Psoas muscle (tissue), 8 donors: ENCODE measurements around the gene SLC16A7. TPM values are rescaled to one million over a fixed set of nuclear protein-coding genes. Genes with fewer than 3 reads are reported as not detected.
A peak's percentile ranks its signal among the peaks of the same experiment; 100 is the strongest.

Experiments used
- ATAC-seq, 4 donors: fragments of 200-7000 bp; cut with Tn5 transposase; one replicate each; pipeline ENCODE4 v1.9.1; 2020; ENCODE audit warnings: moderate library complexity in 3 of 4, mild to moderate bottlenecking in 2 of 4
- DNase-seq, 2 donors: peaks; one replicate each; pipeline ENCODE4 v3.0.0-alpha.2; 2020
- H3K27ac ChIP-seq: fragments of 200-600 bp; one replicate; pipeline ENCODE4 v1.8.0; 2022
- H3K27me3 ChIP-seq, 3 donors: fragments of 200-600 bp in 1 of 3; one replicate each; pipeline versions ENCODE4 v1.6.1 to v1.8.0; 2013 to 2022; ENCODE audit warnings: low read length in 2 of 3, mild to moderate bottlenecking in 2 of 3, moderate library complexity in 1 of 3; ENCODE audit not compliant: insufficient read depth in 3 of 3
- H3K36me3 ChIP-seq, 2 donors: fragments of 200-600 bp in 1 of 2; one replicate each; pipeline versions ENCODE4 v1.6.1 to v1.8.0; 2013 to 2022; ENCODE audit warnings: low read depth in 1 of 2, mild to moderate bottlenecking in 1 of 2, moderate library complexity in 1 of 2; ENCODE audit not compliant: insufficient read depth in 1 of 2
- H3K4me1 ChIP-seq: fragments of 200-600 bp; one replicate; pipeline ENCODE4 v1.8.0; 2022
- H3K4me3 ChIP-seq: fragments of 200-600 bp; one replicate; pipeline ENCODE4 v1.8.0; 2022; ENCODE audit warnings: mild to moderate bottlenecking
- H3K9me3 ChIP-seq: fragments of 200-600 bp; one replicate; pipeline ENCODE4 v1.8.0; 2022
- WGBS, 3 donors: extraction: QIAGEN DNeasy Blood & Tissue Kit; methylation state at CpG; one replicate each; pipeline versions ENCODE4 v1.1.6 to v1.1.7; 2013; 5-methylcytosine and 5-hydroxymethylcytosine counted together
- intact Hi-C, 2 donors: fragments of 100-400 bp; cut with DNase I; formaldehyde crosslinking; loops; one replicate each; pipeline versions ENCODE4 v1.11.0 to v1.14.2; 2022
- polyA plus RNA-seq, 3 donors: library from polyadenylated mRNA; stranded (reverse); fragments of 200-250 nt; gene quantifications; one replicate each; pipeline ENCODE4 v1.2.3, GENCODE V29; 2013
- total RNA-seq, 4 donors: library from RNA; stranded (reverse); fragmentation: NEBNext Ultra II Directional in 2 of 4; extraction: Animal tissue kit (Norgen Biotek cat#: 25700) in 2 of 4; gene quantifications; one replicate each; pipeline versions ENCODE4 v1.2.1 to v1.2.4, GENCODE V29; 2021 to 2023
- TF ChIP-seq, protein P1 (sequence below): fragments of 200-600 bp; IDR thresholded peaks from one replicate; pipeline ENCODE4 v1.8.0; 2022; ENCODE audit warnings: antibody characterized with exemption
- donor health status: healthy with polysubstance abuse.
- donor health status: DM: no; HTN: no; CAD: no; lungs with moderate emphysema.
- donor health status: Bipolar disorder and iron deficiency.
- donor health status: healthy.
- donor health status: DM: yes; HTN: yes; CAD: no.
- donor health status: DM: no; HTN: no; CAD: no.
- donor health status: DM: no; HTN: no; CAD: no.
- donor health status: DM: yes; HTN: yes; CAD: no.

Gene SLC16A7
- total and polyA plus RNA-seq, 7 donors = 0.49 to 27.4 (median 5.0) TPM

DNA sequence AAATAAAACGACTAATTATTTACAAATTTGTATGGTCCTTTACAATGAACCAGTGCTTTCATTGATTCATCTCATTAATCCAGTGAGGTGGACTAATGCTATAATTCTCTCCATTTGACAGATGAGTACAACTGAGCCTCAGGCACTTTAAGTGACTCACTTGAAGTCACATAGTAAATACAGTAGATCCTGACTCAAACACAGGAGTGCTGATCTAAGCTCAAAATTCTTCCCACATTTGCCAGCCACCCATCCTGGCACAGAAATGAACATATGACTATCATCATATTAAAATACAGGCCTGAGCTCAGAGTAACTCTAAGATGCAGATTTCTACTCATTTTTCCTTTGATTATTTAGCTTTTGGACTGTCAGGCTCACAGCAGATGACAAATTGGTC lies 30.6 kb downstream of the SLC16A7 start:
- DNase-seq = no peak

DNA sequence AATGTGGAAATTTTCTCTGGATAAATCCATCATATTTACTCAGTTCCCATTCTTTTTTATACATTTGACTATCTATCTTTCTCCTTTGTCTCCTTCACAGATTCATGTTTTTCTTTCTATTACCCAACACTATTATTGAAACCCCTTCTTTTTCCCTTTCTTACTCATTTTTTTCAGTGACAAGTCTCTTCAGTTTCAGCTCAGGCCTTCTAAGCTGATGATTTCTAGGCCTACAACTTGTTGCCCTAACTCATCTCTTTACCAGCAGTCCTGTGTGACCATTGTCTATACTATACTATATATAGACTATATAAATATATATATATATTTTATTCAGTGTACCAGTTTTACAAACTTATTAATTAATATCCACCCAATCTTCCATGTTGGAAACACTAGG lies 31.8 kb downstream of the SLC16A7 start:
- Histone ChIP-seq H3K4me3 (no peak overlapping the region), H3K27me3 (no peaks in the 10 kb centered on the region), H3K4me1 (no peaks in the 10 kb centered on the region), H3K36me3 (no peaks in the 10 kb centered on the region), H3K27ac (no peak overlapping the region), H3K9me3 (no peaks in the 10 kb centered on the region)
- intact Hi-C loops = no loop called here
- DNase-seq = no peak
- no peak for ATAC-seq
- TF ChIP-seq, protein P1, sequence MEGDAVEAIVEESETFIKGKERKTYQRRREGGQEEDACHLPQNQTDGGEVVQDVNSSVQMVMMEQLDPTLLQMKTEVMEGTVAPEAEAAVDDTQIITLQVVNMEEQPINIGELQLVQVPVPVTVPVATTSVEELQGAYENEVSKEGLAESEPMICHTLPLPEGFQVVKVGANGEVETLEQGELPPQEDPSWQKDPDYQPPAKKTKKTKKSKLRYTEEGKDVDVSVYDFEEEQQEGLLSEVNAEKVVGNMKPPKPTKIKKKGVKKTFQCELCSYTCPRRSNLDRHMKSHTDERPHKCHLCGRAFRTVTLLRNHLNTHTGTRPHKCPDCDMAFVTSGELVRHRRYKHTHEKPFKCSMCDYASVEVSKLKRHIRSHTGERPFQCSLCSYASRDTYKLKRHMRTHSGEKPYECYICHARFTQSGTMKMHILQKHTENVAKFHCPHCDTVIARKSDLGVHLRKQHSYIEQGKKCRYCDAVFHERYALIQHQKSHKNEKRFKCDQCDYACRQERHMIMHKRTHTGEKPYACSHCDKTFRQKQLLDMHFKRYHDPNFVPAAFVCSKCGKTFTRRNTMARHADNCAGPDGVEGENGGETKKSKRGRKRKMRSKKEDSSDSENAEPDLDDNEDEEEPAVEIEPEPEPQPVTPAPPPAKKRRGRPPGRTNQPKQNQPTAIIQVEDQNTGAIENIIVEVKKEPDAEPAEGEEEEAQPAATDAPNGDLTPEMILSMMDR = no peak

More for the DNA sequence above, 30.6 kb downstream of the SLC16A7 start:
- WGBS, 3 donors = 65 to 74% (median 71%) methylated on average over 1 of the region's 1 CpG
- Histone ChIP-seq H3K27ac (no peak overlapping the region), H3K4me1 (no peaks in the 10 kb centered on the region), H3K27me3 (no peaks in the 10 kb centered on the region), H3K9me3 (no peaks in the 10 kb centered on the region), H3K36me3 (no peaks in the 10 kb centered on the region), H3K4me3 (no peak overlapping the region)
- no peak for ATAC-seq
- TF ChIP-seq, protein P1 = no peak
- intact Hi-C loops = no loop called here

DNA sequence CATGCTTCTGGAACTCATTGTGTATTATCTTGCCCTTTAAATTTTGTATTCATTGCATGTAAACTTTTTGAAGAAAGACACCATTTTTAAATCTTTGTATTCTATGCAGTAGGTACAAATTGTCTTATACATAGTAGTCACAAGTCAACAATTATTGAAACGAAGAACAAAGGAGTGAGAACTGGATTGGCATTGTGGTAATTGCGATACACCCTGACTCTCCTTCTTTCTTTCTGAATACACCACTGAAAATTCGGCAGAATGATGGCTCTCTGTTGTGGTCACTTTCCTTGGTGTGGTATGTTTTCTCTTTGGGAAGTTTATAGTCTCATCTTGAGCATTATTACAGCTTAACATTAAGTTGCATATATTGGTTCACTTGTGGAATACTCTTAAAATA lies 34.1 kb downstream of the SLC16A7 start:
- DNase-seq = no peak
- no peaks in the 10 kb centered on the region for H3K36me3 ChIP-seq
- no peaks in the 10 kb centered on the region for H3K9me3 ChIP-seq
- intact Hi-C loops = no loop called here
- no peak overlapping the region for H3K4me3 ChIP-seq
- no peak overlapping the region for H3K27ac ChIP-seq
- no peaks in the 10 kb centered on the region for H3K27me3 ChIP-seq
- 91 to 95% (median 92%) methylated on average over 3 of the region's 3 CpGs for WGBS, 3 donors
- TF ChIP-seq, protein P1 = no peak
- no peaks in the 10 kb centered on the region for H3K4me1 ChIP-seq
- ATAC-seq = no peak

DNA sequence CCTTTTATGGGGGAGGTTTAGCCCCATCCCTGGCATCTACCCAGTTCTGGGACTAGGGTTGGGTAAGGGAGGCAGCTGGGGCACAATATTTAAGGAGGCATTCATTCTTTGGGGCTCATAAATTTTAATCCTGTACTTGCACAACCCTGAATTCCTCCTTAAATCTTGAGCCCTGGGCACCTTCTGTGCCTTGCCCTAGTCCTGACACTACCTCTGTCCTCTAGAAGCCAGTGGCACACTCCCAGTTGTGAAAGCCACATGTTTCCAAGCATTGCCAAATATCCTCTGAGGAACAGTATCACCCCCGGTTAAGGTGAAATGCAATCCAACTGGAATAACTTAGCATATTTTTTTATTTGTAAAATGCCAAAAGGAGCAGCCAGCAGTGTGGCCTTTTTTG lies 36.6 kb downstream of the SLC16A7 start:
- DNase-seq (peak in 1 of 2 donors; percentile 24), ATAC-seq (peak in 3 of 4 donors; percentile 51 to 69 (median 62))
- no peak overlapping the region for H3K4me3 ChIP-seq
- TF ChIP-seq, protein P1 = no peak
- intact Hi-C loops = no loop called here
- no peaks in the 10 kb centered on the region for H3K27me3 ChIP-seq
- no peak overlapping the region for H3K27ac ChIP-seq
- no peaks in the 10 kb centered on the region for H3K9me3 ChIP-seq
- no peaks in the 10 kb centered on the region for H3K36me3 ChIP-seq
- H3K4me1 ChIP-seq = no peaks in the 10 kb centered on the region
- WGBS, 3 donors = 22 to 34% (median 26%) methylated on average over 1 of the region's 1 CpG

DNA sequence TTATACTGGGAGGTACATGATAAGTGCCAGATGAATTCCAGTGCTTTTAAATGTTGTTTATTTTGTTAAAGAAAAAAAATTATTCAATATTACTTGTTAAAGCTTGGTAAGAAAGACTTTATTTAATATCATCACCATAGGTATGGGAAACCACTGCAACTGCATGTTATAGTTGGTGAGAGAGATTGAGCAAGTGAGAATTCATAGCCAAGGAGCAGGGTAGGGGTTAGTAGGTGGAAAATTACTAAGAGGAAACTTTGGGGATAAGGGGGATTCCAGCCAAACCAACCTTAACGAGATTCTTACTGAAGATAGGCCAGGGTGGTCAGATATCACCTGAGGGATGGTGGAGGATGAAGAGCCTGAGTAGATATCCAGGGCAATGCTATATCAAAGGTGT lies 38.4 kb downstream of the SLC16A7 start:
- Histone ChIP-seq H3K36me3 (no peaks in the 10 kb centered on the region), H3K4me1 (no peaks in the 10 kb centered on the region), H3K27ac (no peak overlapping the region), H3K4me3 (no peak overlapping the region), H3K27me3 (no peaks in the 10 kb centered on the region), H3K9me3 (no peaks in the 10 kb centered on the region)
- WGBS, 3 donors = 83 to 88% (median 87%) methylated on average over 1 of the region's 1 CpG
- TF ChIP-seq, protein P1 = no peak
- ATAC-seq = no peak
- DNase-seq = no peak
- intact Hi-C loops = no loop called here
